ENCODE measurements around the gene LHPP. TPM values are rescaled to one million over a fixed set of nuclear protein-coding genes. Genes with fewer than 3 reads are reported as not detected.

LHPP gene
- total RNA-seq, 1 donor from 2014 or later, result 19.6 TPM

DNA sequence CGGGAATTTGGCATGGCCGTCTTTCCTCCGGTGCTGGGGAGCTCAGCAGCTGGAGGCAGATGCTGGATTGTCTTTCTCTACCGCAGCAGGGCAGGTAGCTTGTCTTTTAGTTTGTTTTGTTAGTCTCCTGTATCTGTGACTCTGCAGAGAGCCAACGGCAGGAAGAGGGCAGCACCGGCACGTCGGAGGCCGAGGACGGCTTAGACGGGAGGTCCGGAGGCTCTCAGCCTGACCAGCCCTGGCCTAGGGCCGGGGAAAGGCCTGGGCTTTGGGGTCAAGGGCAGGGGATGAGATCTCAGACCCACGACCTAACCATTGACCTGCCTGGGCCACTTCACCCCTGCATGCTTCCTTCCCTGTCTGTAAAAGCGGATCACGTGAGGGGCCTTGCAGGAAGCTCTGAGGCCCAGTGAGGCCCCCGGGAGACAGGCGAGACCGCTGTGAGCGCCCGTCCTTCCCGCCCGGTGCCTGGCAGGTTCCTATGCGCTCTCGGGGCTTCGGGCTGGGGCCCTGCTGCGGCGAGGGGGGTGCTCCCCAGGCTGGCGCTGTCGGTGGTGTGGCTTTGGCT is 72.7 kb downstream of the LHPP start:
- H3K27ac Mint-ChIP-seq, result no peak overlapping the region

GRCh38 chr10:124534826-124535601 is 73.4 kb downstream of the LHPP start:
- Mint-ChIP-seq H3K27ac (no peak overlapping the region), H3K4me1 (peaks cover 7% of the 10 kb centered on the region), H3K4me3 (no peak overlapping the region), H3K27me3 (ENCODE audit: low read depth) (no peaks in the 10 kb centered on the region), H3K9me3 (no peaks in the 10 kb centered on the region), H3K36me3 (no peaks in the 10 kb centered on the region)
- no peak for DNase-seq (ENCODE audit: low spot score in 2 of 2, unreplicated experiment in 2 of 2)
- no peak for TF ChIP-seq CTCF (IDR thresholded peaks at IDR 0.05; ENCODE audit: unreplicated experiment)

More for the DNA sequence above, 72.7 kb downstream of the LHPP start:
- no peak for TF ChIP-seq CTCF (IDR thresholded peaks at IDR 0.05; ENCODE audit: unreplicated experiment)
- H3K36me3 Mint-ChIP-seq, result no peaks in the 10 kb centered on the region
- peaks cover 7% of the 10 kb centered on the region for H3K4me1 Mint-ChIP-seq
- H3K27me3 Mint-ChIP-seq (ENCODE audit: low read depth), result no peaks in the 10 kb centered on the region
- H3K9me3 Mint-ChIP-seq, result no peaks in the 10 kb centered on the region
- H3K4me3 Mint-ChIP-seq, result no peak overlapping the region
- no peak for DNase-seq (ENCODE audit: low spot score in 2 of 2, unreplicated experiment in 2 of 2)

DNA sequence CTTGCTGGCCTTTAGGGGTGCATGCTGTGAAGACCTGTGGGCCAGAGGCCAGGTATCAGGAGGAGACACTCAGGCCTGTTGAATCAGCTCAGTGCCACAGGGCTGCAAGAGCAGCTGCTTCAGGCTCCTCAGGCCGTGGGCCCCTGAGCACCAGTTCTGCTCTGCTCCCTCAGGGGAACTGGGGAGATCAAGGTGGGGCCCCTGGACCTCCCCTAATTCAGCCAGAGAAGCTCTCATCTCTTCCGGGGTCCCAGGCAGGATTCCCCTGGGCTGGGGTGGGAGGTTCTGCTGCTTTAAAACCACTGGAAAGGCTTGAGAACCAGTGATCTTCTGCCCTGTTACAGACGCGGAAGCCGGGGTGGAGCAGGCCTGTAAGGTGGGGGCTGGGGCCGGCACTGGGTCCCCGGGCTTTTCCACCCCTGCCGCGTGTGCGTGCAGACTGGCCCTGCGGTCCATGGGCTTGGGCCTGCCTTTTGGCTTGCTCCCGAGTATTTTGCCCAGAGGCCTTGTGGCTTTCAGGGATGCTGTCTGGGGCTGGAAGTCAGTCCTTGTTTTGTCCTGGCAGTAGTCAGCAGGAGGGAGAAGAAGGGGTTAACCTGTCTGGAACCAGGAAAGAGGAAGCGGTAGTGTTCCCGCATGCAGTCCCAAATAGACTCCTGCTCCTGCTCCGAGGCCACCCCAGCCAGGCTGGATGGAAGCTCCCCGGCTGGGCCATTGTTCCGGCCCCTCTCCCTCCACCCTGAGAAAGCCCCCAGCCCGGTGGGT is 74.3 kb downstream of the LHPP start:
- DNase-seq (ENCODE audit: low spot score in 2 of 2, unreplicated experiment in 2 of 2), result no peak
- Mint-ChIP-seq H3K4me1 (peaks cover 4% of the 10 kb centered on the region), H3K4me3 (no peak overlapping the region), H3K27me3 (ENCODE audit: low read depth) (no peaks in the 10 kb centered on the region), H3K36me3 (no peaks in the 10 kb centered on the region), H3K9me3 (no peaks in the 10 kb centered on the region), H3K27ac (no peak overlapping the region)
- TF ChIP-seq CTCF (IDR thresholded peaks at IDR 0.05; ENCODE audit: unreplicated experiment), result no peak

DNA sequence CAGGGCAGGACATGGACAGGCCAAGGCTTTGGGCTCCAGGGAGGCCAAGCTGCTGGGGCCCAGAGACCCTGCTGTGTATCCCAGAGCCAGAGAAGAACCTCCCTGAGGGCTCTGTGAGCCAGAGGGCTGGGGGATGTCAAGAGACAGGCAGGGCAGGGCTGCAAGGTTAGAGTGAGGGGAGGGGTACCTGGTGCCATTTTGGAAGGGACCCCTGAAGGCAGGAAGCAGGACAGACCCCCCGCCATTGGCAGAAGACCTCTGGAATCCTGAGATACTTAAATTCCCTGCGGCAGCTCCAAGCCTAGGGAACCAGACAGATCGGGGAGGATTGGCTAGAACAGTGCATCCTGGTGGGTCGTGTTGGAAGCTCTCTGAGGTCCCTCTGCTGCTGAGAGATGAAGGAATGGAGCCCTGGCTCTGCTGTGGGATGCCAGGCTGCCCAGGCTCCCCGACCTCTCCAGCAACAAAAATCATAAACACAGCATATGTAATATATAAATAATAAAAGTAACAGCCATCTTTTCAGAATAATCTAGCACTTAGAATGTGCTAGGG is 75.0 kb downstream of the LHPP start:
- TF ChIP-seq CTCF (IDR thresholded peaks at IDR 0.05; ENCODE audit: unreplicated experiment), result no peak
- H3K27me3 Mint-ChIP-seq (ENCODE audit: low read depth), result no peaks in the 10 kb centered on the region

GRCh38 chr10:124537166-124537725 is 75.6 kb downstream of the LHPP start:
- no peaks in the 10 kb centered on the region for H3K9me3 Mint-ChIP-seq
- H3K27me3 Mint-ChIP-seq (ENCODE audit: low read depth), result no peaks in the 10 kb centered on the region
- no peak for DNase-seq (ENCODE audit: low spot score in 2 of 2, unreplicated experiment in 2 of 2)
- no peaks in the 10 kb centered on the region for H3K36me3 Mint-ChIP-seq
- H3K4me3 Mint-ChIP-seq, result no peak overlapping the region
- TF ChIP-seq CTCF (IDR thresholded peaks at IDR 0.05; ENCODE audit: unreplicated experiment), result no peak
- no peak overlapping the region for H3K27ac Mint-ChIP-seq
- peaks cover 4% of the 10 kb centered on the region for H3K4me1 Mint-ChIP-seq

More for the DNA sequence above, 75.0 kb downstream of the LHPP start:
- Mint-ChIP-seq H3K4me1 (peaks cover 4% of the 10 kb centered on the region), H3K36me3 (no peaks in the 10 kb centered on the region), H3K9me3 (no peaks in the 10 kb centered on the region), H3K4me3 (no peak overlapping the region), H3K27ac (peak overlapping the region; percentile 67)
- DNase-seq (ENCODE audit: low spot score in 2 of 2, unreplicated experiment in 2 of 2), result no peak
